ENCODE results near the gene PHF24. TPM values are rescaled to one million over a fixed set of nuclear protein-coding genes. Genes with fewer than 3 reads are reported as not detected.

The PHF24 gene
- total and polyA plus RNA-seq, 10 of the 15 experiments (the other 5 are each of a cell fraction or from before 2014, with no cell fraction given) = 0.02 to 0.04 TPM; not detected in 8

- intact Hi-C loops (cut with micrococcal nuclease; ENCODE audit: unreplicated experiment) (no loop called here), in situ Hi-C loops (cut with MboI) (no loop called here)
- ChIA-PET POLR2A (interaction anchor here (0.6 kb wide), 1 partner anchor 74 kb away, joined by 3 read pairs; no protein-coding TSS in a partner anchor), SMC1A (ENCODE audit: uncharacterized antibody, unreplicated experiment) (interaction anchor here (0.6 to 2.8 kb wide), 3 partner anchors 54 to 97 kb away, joined by 3 to 11 read pairs (median 4); no protein-coding TSS in a partner anchor), CTCF (interaction anchor here (0.6 to 1.9 kb wide), 3 partner anchors 12 to 98 kb away, joined by 3 to 8 read pairs (median 4); no protein-coding TSS in a partner anchor), RAD21 (ENCODE audit: unreplicated experiment) (interaction anchor here (1.4 kb wide), 1 partner anchor 98 kb away, joined by 6 read pairs; no protein-coding TSS in a partner anchor)
- no TSS peak for BruUV-seq (replicated peaks)
- Histone ChIP-seq H3K4me3 (no peak overlapping the region), H3K36me3 (ENCODE audit: control insufficient read depth in 2 of 2, insufficient read depth in 2 of 2, low read length in 1 of 2) (0 out of 4 replicates have a peak, but pooled peaks cover 0 to 2% of the 10 kb centered on the region in 2 experiments), H3K4me2 (ENCODE audit: control insufficient read depth, insufficient read depth) (no peak overlapping the region), H3K79me2 (ENCODE audit: control insufficient read depth, insufficient read depth, low read length) (no peaks in the 10 kb centered on the region), H2AFZ (ENCODE audit: control insufficient read depth, low read depth, low read length) (no peak overlapping the region), H3K4me1 (ENCODE audit: control insufficient read depth, insufficient read depth, low read length) (peaks cover 18% of the 10 kb centered on the region), H3K9ac (ENCODE audit: control insufficient read depth, insufficient read depth, low read length) (no peak overlapping the region), H3K27ac (ENCODE audit: control insufficient read depth, insufficient read depth) (no peak overlapping the region), H4K20me1 (ENCODE audit: control insufficient read depth, insufficient read depth) (no peaks in the 10 kb centered on the region), H3K27me3 (replicated peaks in 1 of 2; ENCODE audit: control insufficient read depth in 2 of 2, insufficient read depth in 2 of 2, low read length in 1 of 2) (no peaks in the 10 kb centered on the region), H3K9me3 (replicated peaks; ENCODE audit: control insufficient read depth, insufficient read depth, low read length) (no peaks in the 10 kb centered on the region)
- ATAC-seq (no peak), DNase-seq (ENCODE audit: low read depth, low spot score) (no peak), FAIRE-seq (no peak)
- no peak for TF ChIP-seq NR2F1 (conservative IDR thresholded peaks at IDR 0.05)
- TF ChIP-seq, protein P1, sequence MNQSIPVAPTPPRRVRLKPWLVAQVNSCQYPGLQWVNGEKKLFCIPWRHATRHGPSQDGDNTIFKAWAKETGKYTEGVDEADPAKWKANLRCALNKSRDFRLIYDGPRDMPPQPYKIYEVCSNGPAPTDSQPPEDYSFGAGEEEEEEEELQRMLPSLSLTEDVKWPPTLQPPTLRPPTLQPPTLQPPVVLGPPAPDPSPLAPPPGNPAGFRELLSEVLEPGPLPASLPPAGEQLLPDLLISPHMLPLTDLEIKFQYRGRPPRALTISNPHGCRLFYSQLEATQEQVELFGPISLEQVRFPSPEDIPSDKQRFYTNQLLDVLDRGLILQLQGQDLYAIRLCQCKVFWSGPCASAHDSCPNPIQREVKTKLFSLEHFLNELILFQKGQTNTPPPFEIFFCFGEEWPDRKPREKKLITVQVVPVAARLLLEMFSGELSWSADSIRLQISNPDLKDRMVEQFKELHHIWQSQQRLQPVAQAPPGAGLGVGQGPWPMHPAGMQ (IDR thresholded peaks at IDR 0.05; ENCODE audit: borderline replicate concordance) = no peak
- TF ChIP-seq DPF2 (IDR thresholded peaks at IDR 0.05) = no peak
- TF ChIP-seq ZSCAN29 (IDR thresholded peaks at IDR 0.05) = no peak
- TF ChIP-seq FOS (IDR thresholded peaks at IDR 0.05; ENCODE audit: borderline replicate concordance, extremely low read depth, insufficient read length) = no peak
Observed at GRCh38 chr9:34997379-34997781, 39.3 kb downstream of the PHF24 start.

GRCh38 chr9:34998266-34998665, 40.2 kb downstream of the PHF24 start:
- H3K9ac ChIP-seq (ENCODE audit: control insufficient read depth, insufficient read depth, low read length) = no peak overlapping the region
- intact Hi-C loops (cut with micrococcal nuclease; ENCODE audit: unreplicated experiment) (no loop called here), in situ Hi-C loops (cut with MboI) (no loop called here)
- H3K27me3 ChIP-seq (replicated peaks in 1 of 2; ENCODE audit: control insufficient read depth in 2 of 2, insufficient read depth in 2 of 2, low read length in 1 of 2) = no peaks in the 10 kb centered on the region
- DNase-seq (ENCODE audit: low read depth, low spot score) = no peak
- FAIRE-seq = no peak
- ChIA-PET RAD21 (ENCODE audit: unreplicated experiment) (interaction anchor here (1.4 kb wide), 1 partner anchor 99 kb away, joined by 6 read pairs; no protein-coding TSS in a partner anchor), POLR2A (interaction anchor here (0.7 to 0.9 kb wide), 2 partner anchors 73 to 728 kb away, joined by 3 to 8 read pairs; no protein-coding TSS in a partner anchor), SMC1A (ENCODE audit: uncharacterized antibody, unreplicated experiment) (interaction anchor here (0.6 to 2.8 kb wide), 3 partner anchors 53 to 257 kb away, joined by 3 to 11 read pairs (median 4); no protein-coding TSS in a partner anchor), CTCF (interaction anchor here (0.6 to 1.9 kb wide), 4 partner anchors 13 to 99 kb away, joined by 3 to 8 read pairs (median 4); partner anchors contain the start of gene VCP)
- 43% methylated on average over 3 of the region's 3 CpGs for WGBS (ENCODE audit: insufficient coverage, insufficient replicate concordance, low lambda C conversion rate, missing lambda C conversion rate)
- H3K36me3 ChIP-seq (ENCODE audit: control insufficient read depth in 2 of 2, insufficient read depth in 2 of 2, low read length in 1 of 2) = 0 out of 4 replicates have a peak, but pooled peaks cover 0 to 2% of the 10 kb centered on the region in 2 experiments
- H3K4me2 ChIP-seq (ENCODE audit: control insufficient read depth, insufficient read depth) = no peak overlapping the region
- H3K79me2 ChIP-seq (ENCODE audit: control insufficient read depth, insufficient read depth, low read length) = no peaks in the 10 kb centered on the region
- H2AFZ ChIP-seq (ENCODE audit: control insufficient read depth, low read depth, low read length) = no peak overlapping the region
- no peaks in the 10 kb centered on the region for H4K20me1 ChIP-seq (ENCODE audit: control insufficient read depth, insufficient read depth)
- TF ChIP-seq SMAD1 (IDR thresholded peaks at IDR 0.05; ENCODE audit: low read depth, partially characterized antibody) (no peak), USF1 (IDR thresholded peaks at IDR 0.05; ENCODE audit: borderline replicate concordance, extremely low read length, insufficient read depth, low read depth, low read length) (no peak), IKZF2 (IDR thresholded peaks at IDR 0.05) (no peak), PML (IDR thresholded peaks at IDR 0.05; ENCODE audit: low read length) (no peak)
- H3K27ac ChIP-seq (ENCODE audit: control insufficient read depth, insufficient read depth) = no peak overlapping the region
- H3K4me3 ChIP-seq = no peak overlapping the region
- no peak for ATAC-seq
- H3K4me1 ChIP-seq (ENCODE audit: control insufficient read depth, insufficient read depth, low read length) = peaks cover 18% of the 10 kb centered on the region
- no peaks in the 10 kb centered on the region for H3K9me3 ChIP-seq (replicated peaks; ENCODE audit: control insufficient read depth, insufficient read depth, low read length)
- no TSS peak for BruUV-seq (replicated peaks)
